Thoracic aorta (tissue), 2 donors: ENCODE measurements around the gene PRUNE1. TPM values are rescaled to one million over a fixed set of nuclear protein-coding genes. Genes with fewer than 3 reads are reported as not detected.

ENCODE experiments used
- ATAC-seq: fragments of 150-250 bp; one replicate; pipeline ENCODE4 v1.8.0; 2017; ENCODE audit warnings: low read depth; ENCODE audit not compliant: insufficient number of reproducible peaks, low FRiP score
- DNase-seq: peaks from one replicate; pipeline ENCODE4 v3.0.0-alpha.2; 2020; ENCODE audit warnings: low spot score
- H3K27ac ChIP-seq, 2 donors: fragments of 200-600 bp; sonication (generic); 1 replicate in 1 of 2; 2 replicates in 1 of 2; pipeline ENCODE4 v1.5.1; 2016; ENCODE audit warnings: mild to moderate bottlenecking in 2 of 2, moderate library complexity in 2 of 2
- H3K27me3 ChIP-seq: fragments of 200-600 bp; sonication (generic); replicated peaks from 2 replicates; pipeline ENCODE4 v1.6.0; 2016; ENCODE audit warnings: mild to moderate bottlenecking; ENCODE audit not compliant: insufficient read depth
- H3K36me3 ChIP-seq: fragments of 200-600 bp; sonication (generic); one replicate; pipeline ENCODE4 v1.5.1; 2016
- H3K4me1 ChIP-seq, 2 donors: fragments of 200-600 bp; sonication (generic); 1 replicate in 1 of 2; 2 replicates in 1 of 2; pipeline versions ENCODE4 v1.5.1 to v1.6.0; 2016; ENCODE audit warnings: low read depth in 2 of 2, mild to moderate bottlenecking in 1 of 2; ENCODE audit not compliant: control insufficient read depth in 1 of 2
- H3K4me3 ChIP-seq: fragments of 200-600 bp; sonication (generic); 2 replicates; pipeline ENCODE4 v1.5.1; 2016; ENCODE audit warnings: mild to moderate bottlenecking
- H3K9me3 ChIP-seq: fragments of 200-600 bp; sonication (generic); 2 replicates; pipeline ENCODE4 v1.5.1; 2016
- CTCF ChIP-seq: fragments of 200-600 bp; sonication (generic); IDR thresholded peaks from one replicate; pipeline ENCODE4 v1.5.1; 2019; ENCODE audit warnings: antibody characterized with exemption
- total RNA-seq, 2 donors: library from RNA; depleted of rRNA; stranded (reverse); fragments of >200 nt; gene quantifications; one replicate each; pipeline versions ENCODE4 v1.1.0 to v1.2.3, GENCODE V29; 2016

The PRUNE1 gene
- total RNA-seq, 2 donors from 2014 or later = 16.5 to 21.3 TPM

- DNase-seq = no peak
- H3K27me3 ChIP-seq = no peaks in the 10 kb centered on the region
- H3K36me3 ChIP-seq = peaks cover 88% of the 10 kb centered on the region
- H3K4me1 ChIP-seq = no peaks in the 10 kb centered on the region
- H3K27ac ChIP-seq = no peak overlapping the region
- no peaks in the 10 kb centered on the region for H3K9me3 ChIP-seq
- no peak overlapping the region for H3K4me3 ChIP-seq
- ATAC-seq = no peak
- no peak for TF ChIP-seq CTCF
Measured at GRCh38 chr1:150964164-150964489, 44.1 kb upstream of the PRUNE1 start.

DNA sequence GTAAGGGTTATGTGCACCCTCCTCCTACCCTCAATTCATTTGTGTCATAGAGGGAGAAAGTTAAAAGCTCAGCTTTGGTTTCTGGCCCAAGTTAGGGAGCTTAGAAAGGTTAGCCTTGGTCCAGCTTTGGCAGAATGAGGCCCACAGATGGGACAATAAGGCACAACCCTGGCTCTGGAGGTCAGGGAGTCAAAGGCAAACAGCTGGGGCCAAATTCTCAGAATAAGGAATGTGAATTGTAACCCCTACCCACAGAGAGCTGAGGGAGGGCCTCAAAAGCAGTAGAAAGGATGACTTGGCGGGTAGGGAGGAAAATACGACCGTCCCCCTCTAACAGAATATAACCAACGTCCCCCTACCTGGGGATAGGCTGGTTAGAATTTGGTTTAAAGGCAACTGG lies 42.6 kb upstream of the PRUNE1 start:
- no peak for TF ChIP-seq CTCF
- H3K27me3 ChIP-seq = no peaks in the 10 kb centered on the region
- ATAC-seq = no peak
- no peak for DNase-seq
- H3K4me3 ChIP-seq = no peak overlapping the region
- no peaks in the 10 kb centered on the region for H3K9me3 ChIP-seq
- H3K27ac ChIP-seq = no peak overlapping the region
- H3K4me1 ChIP-seq = peaks cover 6 to 10% of the 10 kb centered on the region in 2 donors
- H3K36me3 ChIP-seq = peaks cover 77% of the 10 kb centered on the region

DNA sequence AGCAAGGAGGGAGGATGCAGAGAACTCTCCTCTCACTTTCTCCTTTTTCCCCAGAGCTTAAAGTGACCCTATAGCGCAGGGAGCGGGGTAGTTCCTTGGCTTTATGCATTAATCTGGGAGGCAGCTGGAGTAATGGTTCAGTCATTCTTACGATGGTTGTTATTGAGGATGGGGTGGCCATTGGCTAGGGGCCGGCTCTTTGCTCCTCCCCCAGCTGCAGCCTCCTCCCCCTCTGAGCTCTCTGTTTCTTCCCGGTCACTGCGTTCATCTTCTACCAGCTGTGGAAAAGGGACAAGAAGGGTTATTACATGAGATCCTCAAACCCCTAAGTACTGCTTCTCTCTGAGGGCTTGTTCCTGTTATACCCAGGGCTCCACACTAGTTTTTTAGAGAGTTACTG lies 42.2 kb upstream of the PRUNE1 start:
- Histone ChIP-seq H3K4me3 (no peak overlapping the region), H3K9me3 (no peaks in the 10 kb centered on the region), H3K27ac (no peak overlapping the region), H3K4me1 (peaks cover 10 to 14% of the 10 kb centered on the region in 2 donors), H3K27me3 (no peaks in the 10 kb centered on the region), H3K36me3 (peaks cover 73% of the 10 kb centered on the region)
- TF ChIP-seq CTCF = no peak
- ATAC-seq (no peak), DNase-seq (no peak)

DNA sequence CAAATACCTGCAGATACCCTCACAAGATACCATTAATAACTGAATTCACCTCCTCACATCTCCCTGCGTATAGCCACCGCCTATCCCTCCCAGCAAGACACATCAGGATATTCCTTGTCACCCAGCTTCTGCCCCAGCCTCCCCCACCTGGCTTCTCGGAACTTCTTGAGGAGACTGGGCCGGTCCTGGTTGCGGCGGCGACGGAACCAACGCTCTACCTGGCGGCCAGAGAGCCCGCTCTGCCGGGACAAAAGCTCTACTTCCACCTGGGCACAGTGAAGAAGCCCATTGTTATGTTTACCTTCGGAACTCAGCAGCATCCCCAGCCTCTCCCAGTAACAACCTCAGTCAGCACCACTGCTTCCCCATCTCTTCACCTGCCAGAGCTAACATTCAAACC lies 40.3 kb upstream of the PRUNE1 start:
- no peak for ATAC-seq
- Histone ChIP-seq H3K36me3 (peaks cover 56% of the 10 kb centered on the region), H3K27ac (no peak overlapping the region), H3K9me3 (no peaks in the 10 kb centered on the region), H3K4me1 (peaks cover 28 to 34% of the 10 kb centered on the region in 2 donors), H3K27me3 (no peaks in the 10 kb centered on the region), H3K4me3 (no peak overlapping the region)
- no peak for DNase-seq
- no peak for TF ChIP-seq CTCF

GRCh38 chr1:150968491-150968890 lies 39.8 kb upstream of the PRUNE1 start:
- peaks cover 28 to 39% of the 10 kb centered on the region in 2 donors for H3K4me1 ChIP-seq
- H3K27ac ChIP-seq = no peak overlapping the region
- H3K27me3 ChIP-seq = no peaks in the 10 kb centered on the region
- H3K9me3 ChIP-seq = no peaks in the 10 kb centered on the region
- no peak overlapping the region for H3K4me3 ChIP-seq
- H3K36me3 ChIP-seq = peaks cover 51% of the 10 kb centered on the region
- no peak for TF ChIP-seq CTCF
- DNase-seq (no peak), ATAC-seq (no peak)
